ENCODE measurements around the gene CFAP74. TPM values are rescaled to one million over a fixed set of nuclear protein-coding genes. Genes with fewer than 3 reads are reported as not detected.

Gene CFAP74
- total RNA-seq, 1 experiment from 2014 or later, result 0.28 TPM

DNA sequence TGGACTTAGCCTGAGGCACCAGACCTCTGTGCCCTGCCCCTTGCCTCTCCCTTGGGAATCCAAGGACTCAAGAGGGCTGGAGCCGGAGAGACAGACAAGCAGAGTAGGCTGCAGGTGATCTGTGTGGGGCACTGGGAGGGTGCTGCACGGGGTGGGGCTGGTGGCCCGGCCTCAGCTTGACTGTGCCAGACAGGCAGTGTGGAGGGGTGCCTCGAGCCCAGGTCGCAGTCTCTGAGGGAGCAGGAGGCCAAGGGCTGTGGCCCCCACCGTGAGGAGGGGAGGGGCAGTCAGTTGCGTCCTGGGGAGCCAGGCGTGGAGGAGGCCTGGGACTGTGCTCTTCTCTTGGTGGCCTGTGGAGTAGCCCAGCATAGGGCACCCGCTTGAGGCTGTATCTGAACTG lies 19.6 kb upstream of the CFAP74 start:
- H2BK5ac ChIP-seq (ENCODE audit: insufficient read length, low read length), result no peak overlapping the region
- H2BK120ac ChIP-seq (ENCODE audit: low read depth, low read length, poor library complexity, severe bottlenecking), result no peak overlapping the region
- peaks cover 36% of the 10 kb centered on the region for H3K27me3 Mint-ChIP-seq (ENCODE audit: low read depth)
- no peak overlapping the region for H2BK20ac ChIP-seq (ENCODE audit: low read depth, low read length, poor library complexity, severe bottlenecking)
- H4K91ac ChIP-seq (ENCODE audit: insufficient read length, low read depth, low read length), result no peak overlapping the region
- no peaks in the 10 kb centered on the region for H3K79me1 ChIP-seq (ENCODE audit: insufficient read depth, low read depth, low read length, poor library complexity, severe bottlenecking)
- H3K23ac ChIP-seq (ENCODE audit: insufficient read length, low read depth, low read length), result no peak overlapping the region
- no peak overlapping the region for H3K4ac ChIP-seq (ENCODE audit: low read depth, low read length)
- H3K4me2 ChIP-seq (ENCODE audit: insufficient read depth, insufficient read length, low read length), result no peak overlapping the region
- no peak overlapping the region for H4K5ac ChIP-seq (ENCODE audit: insufficient read length, low read depth, low read length)
- H3K9me3 ChIP-seq (ENCODE audit: control insufficient read depth, low read depth, low read length), result no peaks in the 10 kb centered on the region
- no peak overlapping the region for H3K56ac ChIP-seq (ENCODE audit: insufficient read length, low read depth, low read length)
- H3K4me1 Mint-ChIP-seq, result peaks cover 3 to 4% of the 10 kb centered on the region in 2 experiments
- no CpG with 5 or more reads among the region's 9 CpGs for WGBS (ENCODE audit: extremely low coverage, insufficient read length, low lambda C conversion rate)
- H2AK5ac ChIP-seq (ENCODE audit: insufficient read length, low read length), result no peak overlapping the region
- H4K8ac ChIP-seq (replicated peaks; ENCODE audit: insufficient read length, low read depth, low read length), result no peak overlapping the region
- no peak overlapping the region for H3K9ac ChIP-seq (ENCODE audit: extremely low read depth, insufficient read length, low read length)
- H2AFZ ChIP-seq (ENCODE audit: low read length), result no peak overlapping the region
- no peak overlapping the region for H3K4me3 Mint-ChIP-seq
- H3K23me2 ChIP-seq (ENCODE audit: insufficient read length, low read depth, low read length, poor library complexity, severe bottlenecking), result no peaks in the 10 kb centered on the region
- peaks cover 0 to 2% of the 10 kb centered on the region in 2 experiments; a peak in 1 of 5 replicates for H3K9me3 Mint-ChIP-seq
- no peak overlapping the region for H2BK15ac ChIP-seq (ENCODE audit: low read depth, low read length)
- no peak overlapping the region for H3K14ac ChIP-seq (ENCODE audit: insufficient read depth, low read length)
- no peaks in the 10 kb centered on the region for H3K79me2 ChIP-seq (ENCODE audit: insufficient read depth, low read length)
- no peak overlapping the region for H3K18ac ChIP-seq (ENCODE audit: insufficient read length, low read depth, low read length)
- H3K4me1 ChIP-seq (ENCODE audit: insufficient read depth, low read length), result no peaks in the 10 kb centered on the region
- H4K20me1 ChIP-seq (ENCODE audit: control insufficient read depth, insufficient read depth, insufficient read length), result no peaks in the 10 kb centered on the region
- no peak for TF ChIP-seq CTCF (conservative IDR thresholded peaks at IDR 0.05)
- no peaks in the 10 kb centered on the region for H3K36me3 Mint-ChIP-seq (ENCODE audit: insufficient read depth in 1 of 3, low read depth in 3 of 3)
- DNase-seq, result no peak
- H3K27ac ChIP-seq (ENCODE audit: insufficient read length, low read depth, low read length), result no peak overlapping the region
- H2BK12ac ChIP-seq (ENCODE audit: insufficient read length, low read depth, low read length), result no peak overlapping the region
- H3K27ac Mint-ChIP-seq, result no peak overlapping the region
- no peak overlapping the region for H3T11ph ChIP-seq (ENCODE audit: low read length)
- peaks cover 5% of the 10 kb centered on the region; the same call in 1 of the 2 replicates for H3K27me3 ChIP-seq (ENCODE audit: insufficient read depth, low read length)
